Right lobe of liver (tissue), 4 donors: Measurements from ENCODE around the gene CABCOCO1.

ENCODE experiments used
- POLR2A ChIP-seq: fragments of 450-650 bp; IDR thresholded peaks from one replicate; pipeline ENCODE4 v1.6.1; 2017; ENCODE audit warnings: antibody characterized with exemption, mild to moderate bottlenecking
- TF ChIP-seq, protein P1 (sequence below), 4 donors: fragments of 200-600 bp in 3 of 4; fragments of 450-650 bp in 1 of 4; IDR thresholded peaks; one replicate each; pipeline versions ENCODE4 v1.5.1 to v1.8.0; 2016 to 2022; ENCODE audit warnings: antibody characterized with exemption in 4 of 4, mild to moderate bottlenecking in 2 of 4
- donor health status: DM: no; HTN: no; CAD: no.
- donor health status: DM: no; HTN: no; CAD: no.
- donor health status: DM: no; HTN: yes; CAD: no.

DNA sequence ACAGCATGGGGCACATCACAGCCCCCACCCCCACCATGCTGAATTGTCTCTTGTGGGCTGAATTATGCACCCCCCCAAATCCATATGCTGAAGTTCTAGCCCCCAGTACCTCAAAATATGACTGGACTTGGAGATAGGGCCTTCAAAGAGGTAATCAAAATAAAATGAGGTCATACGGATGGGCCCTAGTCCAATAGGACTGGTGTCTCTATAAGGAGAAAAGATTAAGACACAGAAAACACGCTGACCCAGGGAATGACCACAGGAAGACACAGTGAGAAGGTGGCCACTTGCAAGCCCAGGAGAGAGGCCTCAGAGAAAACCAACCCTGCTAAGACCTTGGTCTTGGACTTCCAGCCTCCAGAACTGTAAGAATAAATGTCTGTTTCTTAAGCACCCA lies 132.4 kb downstream of the CABCOCO1 start:
- TF ChIP-seq, protein P1, sequence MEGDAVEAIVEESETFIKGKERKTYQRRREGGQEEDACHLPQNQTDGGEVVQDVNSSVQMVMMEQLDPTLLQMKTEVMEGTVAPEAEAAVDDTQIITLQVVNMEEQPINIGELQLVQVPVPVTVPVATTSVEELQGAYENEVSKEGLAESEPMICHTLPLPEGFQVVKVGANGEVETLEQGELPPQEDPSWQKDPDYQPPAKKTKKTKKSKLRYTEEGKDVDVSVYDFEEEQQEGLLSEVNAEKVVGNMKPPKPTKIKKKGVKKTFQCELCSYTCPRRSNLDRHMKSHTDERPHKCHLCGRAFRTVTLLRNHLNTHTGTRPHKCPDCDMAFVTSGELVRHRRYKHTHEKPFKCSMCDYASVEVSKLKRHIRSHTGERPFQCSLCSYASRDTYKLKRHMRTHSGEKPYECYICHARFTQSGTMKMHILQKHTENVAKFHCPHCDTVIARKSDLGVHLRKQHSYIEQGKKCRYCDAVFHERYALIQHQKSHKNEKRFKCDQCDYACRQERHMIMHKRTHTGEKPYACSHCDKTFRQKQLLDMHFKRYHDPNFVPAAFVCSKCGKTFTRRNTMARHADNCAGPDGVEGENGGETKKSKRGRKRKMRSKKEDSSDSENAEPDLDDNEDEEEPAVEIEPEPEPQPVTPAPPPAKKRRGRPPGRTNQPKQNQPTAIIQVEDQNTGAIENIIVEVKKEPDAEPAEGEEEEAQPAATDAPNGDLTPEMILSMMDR (IDR thresholded peaks at IDR 0.05): no peak
- no peak for TF ChIP-seq POLR2A
